Stimulated activated CD4-positive, alpha-beta T cell treated with anti-CD3 and anti-CD28 coated beads, Interleukin-2, amount 100 ng/mL, for 48 hours (primary cell): ENCODE measurements around the gene CLDN24.

ENCODE experiments used
- DNase-seq, 2 donors: peaks; one replicate each; pipeline ENCODE4 v3.0.0-alpha.2; 2020

The CLDN24 gene

DNA sequence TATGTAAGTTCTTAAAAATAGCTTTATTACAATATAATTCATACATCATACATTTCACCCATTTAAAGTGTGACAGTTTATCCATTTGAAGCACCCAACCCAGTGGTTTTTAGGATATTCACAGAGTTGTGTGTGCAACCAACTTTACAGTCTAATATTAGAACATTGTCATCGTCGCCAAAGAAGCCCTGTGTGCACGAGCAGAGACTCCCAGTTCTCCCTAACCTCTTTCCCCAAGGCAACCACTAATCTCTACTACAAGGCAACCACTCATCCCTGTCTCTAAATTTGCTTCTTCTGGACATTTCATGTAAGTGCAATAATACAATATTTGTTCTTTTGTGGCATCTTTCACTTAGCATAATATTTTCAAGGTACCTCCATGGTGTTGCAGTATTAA is 49.8 kb downstream of the CLDN24 start:
- no peak for DNase-seq
